ENCODE data around the gene PPP6R2. TPM values are rescaled to one million over a fixed set of nuclear protein-coding genes. Genes with fewer than 3 reads are reported as not detected.

The PPP6R2 gene
- total RNA-seq, 1 experiment from 2014 or later: 61.3 TPM

DNA sequence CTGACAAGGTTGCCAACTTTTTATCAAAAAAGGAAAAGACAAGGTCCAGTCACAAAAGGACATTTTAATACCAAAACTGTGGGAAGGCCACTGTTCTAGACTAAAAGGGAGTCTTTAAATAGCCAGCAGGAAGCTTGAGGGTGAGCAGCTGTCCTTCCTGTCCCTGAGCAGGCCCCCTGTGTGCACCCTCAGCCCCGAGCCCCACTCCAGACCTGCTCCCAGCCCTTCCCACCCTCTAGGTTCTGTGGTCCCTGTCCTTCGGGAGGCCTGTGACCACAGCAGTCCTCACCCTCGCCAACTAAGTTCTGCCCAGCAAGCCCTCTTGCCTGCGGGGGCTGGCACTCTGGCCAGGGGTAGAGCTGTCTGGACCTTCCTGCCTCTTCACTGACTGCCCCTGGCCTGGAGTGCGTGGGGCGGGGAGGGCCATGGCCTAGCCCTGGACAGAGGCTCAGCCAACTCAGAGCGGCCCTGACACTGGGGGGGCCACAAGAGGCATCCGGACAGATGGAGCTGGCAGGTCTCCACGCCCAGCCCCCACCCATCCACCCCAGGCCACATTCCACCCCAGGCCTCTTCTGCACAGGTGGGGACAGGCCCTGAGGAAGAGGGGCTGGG is 34.0 kb upstream of the PPP6R2 start (continued):
- TF ChIP-seq REST (IDR thresholded peaks at IDR 0.05; ENCODE audit: low read depth): no peak
- TF ChIP-seq CBX3 (IDR thresholded peaks at IDR 0.05; ENCODE audit: low read depth): no peak
- no peak for TF ChIP-seq CEBPB (IDR thresholded peaks at IDR 0.05; ENCODE audit: low read depth)
- no peak for TF ChIP-seq JUND (IDR thresholded peaks at IDR 0.05)
- no peak for TF ChIP-seq FOSL1 (IDR thresholded peaks at IDR 0.05; ENCODE audit: low read depth)
- no peak for TF ChIP-seq EZH2phosphoT487 (IDR thresholded peaks at IDR 0.05; ENCODE audit: borderline replicate concordance)

GRCh38 chr22:50309601-50309991 is 33.5 kb upstream of the PPP6R2 start:
- ChIA-PET POLR2A (no interaction called here), CTCF (no interaction called here), RAD21 (ENCODE audit: low non-redundant PET in 1 of 2, low total read pairs in 2 of 2, uncharacterized antibody in 2 of 2, unreplicated experiment in 2 of 2) (no interaction called here)
- no peak overlapping the region for H3K4me2 ChIP-seq (ENCODE audit: low read length)
- H3K27me3 ChIP-seq (ENCODE audit: insufficient read depth, low read length): no peaks in the 10 kb centered on the region
- H3K4me1 ChIP-seq (ENCODE audit: control insufficient read depth in 1 of 2, insufficient read depth in 2 of 2, low read length in 2 of 2): peaks cover 16 to 41% of the 10 kb centered on the region in 2 experiments
- H2AFZ ChIP-seq (ENCODE audit: low read depth, low read length, poor library complexity, severe bottlenecking): no peak overlapping the region
- H3K4me3 ChIP-seq (replicated peaks in 1 of 2; ENCODE audit: low read depth in 1 of 2, low read length in 2 of 2): no peak overlapping the region
- no peaks in the 10 kb centered on the region for H3K9me2 ChIP-seq (ENCODE audit: insufficient read depth)
- no peak overlapping the region; the same call in 1 of the 2 replicates for H3K27ac ChIP-seq (ENCODE audit: low read depth, low read length)
- DNase-seq (ENCODE audit: low read depth, low spot score) (no peak), ATAC-seq (no peak)
- intact Hi-C loops (cut with micrococcal nuclease): no loop called here
- no peak overlapping the region for H3K9ac ChIP-seq (ENCODE audit: low read length)
- H3K9me3 ChIP-seq (ENCODE audit: control insufficient read depth in 1 of 2, insufficient read depth in 1 of 2, low read depth in 1 of 2, low read length in 2 of 2): no peaks in the 10 kb centered on the region
- no peaks in the 10 kb centered on the region for H4K20me1 ChIP-seq (ENCODE audit: insufficient read depth)
- peaks cover 24% of the 10 kb centered on the region for H3K79me2 ChIP-seq (ENCODE audit: insufficient read depth, low read length)
- BruUV-seq (replicated peaks): no TSS peak
- TF ChIP-seq EZH2phosphoT487 (IDR thresholded peaks at IDR 0.05; ENCODE audit: borderline replicate concordance) (no peak), RAD21 (IDR thresholded peaks at IDR 0.05; ENCODE audit: low read depth) (no peak), SRF (IDR thresholded peaks at IDR 0.05; ENCODE audit: low read depth) (no peak), EGR1 (IDR thresholded peaks at IDR 0.05; ENCODE audit: low read depth) (no peak), FOSL1 (IDR thresholded peaks at IDR 0.05; ENCODE audit: low read depth) (no peak), REST (IDR thresholded peaks at IDR 0.05; ENCODE audit: low read depth) (no peak), CTCF (IDR thresholded peaks at IDR 0.05 in 2 of 3, conservative IDR thresholded peaks at IDR 0.05 in 1 of 3; ENCODE audit: borderline replicate concordance in 1 of 3, insufficient read depth in 1 of 3, low read depth in 2 of 3, low read length in 2 of 3) (no peak), YY1 (IDR thresholded peaks at IDR 0.05; ENCODE audit: extremely low read depth, insufficient replicate concordance, low read depth, low read length) (no peak), CEBPB (IDR thresholded peaks at IDR 0.05; ENCODE audit: low read depth) (no peak), ELF1 (IDR thresholded peaks at IDR 0.05; ENCODE audit: borderline replicate concordance, low read depth) (no peak)
- TF ChIP-seq, protein P1, sequence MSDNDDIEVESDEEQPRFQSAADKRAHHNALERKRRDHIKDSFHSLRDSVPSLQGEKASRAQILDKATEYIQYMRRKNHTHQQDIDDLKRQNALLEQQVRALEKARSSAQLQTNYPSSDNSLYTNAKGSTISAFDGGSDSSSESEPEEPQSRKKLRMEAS (IDR thresholded peaks at IDR 0.05): no peak
- H3K36me3 ChIP-seq (ENCODE audit: control insufficient read depth in 1 of 2, insufficient read depth in 2 of 2, low read length in 2 of 2): no peaks in the 10 kb centered on the region
